HepG2 (cell line): Measurements from ENCODE around the gene ATOSB. TPM values are rescaled to one million over a fixed set of nuclear protein-coding genes. Genes with fewer than 3 reads are reported as not detected.

ENCODE experiments used
- CHD2 ChIP-seq: IDR thresholded peaks from 2 replicates; pipeline ENCODE4 v1.6.1; 2011; ENCODE audit warnings: low read depth, low read length, improper control_type of control experiment
- HCFC1 ChIP-seq: fragments of 150-350 bp; IDR thresholded peaks from 2 replicates; pipeline ENCODE4 v1.6.1; 2014; ENCODE audit warnings: low read depth, low read length
- HMGA1 ChIP-seq: sonication (generic); formaldehyde crosslinking; conservative IDR thresholded peaks from 2 replicates; pipeline ENCODE4 v1.4.0; 2020; ENCODE audit warnings: missing genetic modification reagents
- MBNL3 ChIP-seq: fragments of 250-450 bp; sonication (Bioruptor Pico); conservative IDR thresholded peaks from 2 replicates; pipeline ENCODE4 v1.8.0; 2022; ENCODE audit warnings: mild to moderate bottlenecking, inconsistent platforms
- RNF2 ChIP-seq: fragments of 450-650 bp; conservative IDR thresholded peaks from 2 replicates; pipeline ENCODE4 v1.6.1; 2016; ENCODE audit warnings: low read depth
- STAT5B ChIP-seq: sonication (generic); formaldehyde crosslinking; IDR thresholded peaks from 2 replicates; pipeline ENCODE4 v1.4.0; 2020; ENCODE audit warnings: missing genetic modification reagents
- TCF7 ChIP-seq: sonication (generic); IDR thresholded peaks from 2 replicates; pipeline ENCODE4 v1.6.1; 2016; ENCODE audit warnings: antibody characterized with exemption, low read depth
- TRIM24 ChIP-seq: sonication (generic); formaldehyde crosslinking; IDR thresholded peaks from 2 replicates; pipeline ENCODE4 v1.8.0; 2022; ENCODE audit warnings: mild to moderate bottlenecking, missing genetic modification reagents
- ZEB1 ChIP-seq: IDR thresholded peaks from 2 replicates; pipeline ENCODE4 v1.6.1; 2012; ENCODE audit warnings: mild to moderate bottlenecking, low read depth, inconsistent platforms; ENCODE audit not compliant: insufficient replicate concordance
- ZNF44 ChIP-seq: sonication (generic); formaldehyde crosslinking; IDR thresholded peaks from 2 replicates; pipeline ENCODE4 v1.5.1; 2020; ENCODE audit warnings: mild to moderate bottlenecking, missing genetic modification reagents
- ZNF670 ChIP-seq: sonication (generic); formaldehyde crosslinking; IDR thresholded peaks from 2 replicates; pipeline ENCODE4 v1.8.0; 2022; ENCODE audit warnings: mild to moderate bottlenecking, missing genetic modification reagents, borderline replicate concordance
- ZNF672 ChIP-seq: sonication (generic); formaldehyde crosslinking; IDR thresholded peaks from 2 replicates; pipeline ENCODE4 v1.8.1; 2022; ENCODE audit warnings: missing genetic modification reagents
- ZNF678 ChIP-seq: sonication (generic); formaldehyde crosslinking; IDR thresholded peaks from 2 replicates; pipeline ENCODE4 v1.4.0; 2020; ENCODE audit warnings: mild to moderate bottlenecking, missing genetic modification reagents
- ZNF772 ChIP-seq: sonication (generic); formaldehyde crosslinking; IDR thresholded peaks from 2 replicates; pipeline ENCODE4 v1.5.0; 2020; ENCODE audit warnings: mild to moderate bottlenecking, missing genetic modification reagents
- ZNF839 ChIP-seq: sonication (generic); formaldehyde crosslinking; IDR thresholded peaks from 2 replicates; pipeline ENCODE4 v1.4.0; 2020; ENCODE audit warnings: missing genetic modification reagents, mild to moderate bottlenecking, borderline replicate concordance
- ZSCAN20 ChIP-seq: sonication (generic); formaldehyde crosslinking; IDR thresholded peaks from 2 replicates; pipeline ENCODE4 v1.4.0; 2020; ENCODE audit warnings: missing genetic modification reagents, mild to moderate bottlenecking, borderline replicate concordance
- polyA plus RNA-seq, 8 experiments: library from polyadenylated mRNA; depleted of rRNA in 3 of 8; stranded (reverse) in 7 of 8; unstranded in 1 of 8; fragments of >200 nt; fragmentation: Illumina TruSeq in 4 of 8; extraction: Trizol in 4 of 8; gene quantifications; 2 replicates each; pipeline versions ENCODE4 v1.2.1 to v1.2.3, GENCODE V29; 2011 to 2016; ENCODE audit warnings: low read depth in 4 of 8, missing spikeins in 1 of 8, mixed read lengths in 1 of 8; ENCODE audit not compliant: insufficient read depth in 1 of 8
- total RNA-seq, 5 experiments: library from RNA; depleted of rRNA; stranded (reverse); fragments of >200 nt; fragmentation: Illumina TruSeq; extraction: Trizol; gene quantifications; 2 replicates each; pipeline ENCODE4 v1.2.3, GENCODE V29; 2016; ENCODE audit warnings: low read depth in 1 of 5
- TF ChIP-seq, protein P1 (sequence below): sonication (generic); formaldehyde crosslinking; IDR thresholded peaks from 2 replicates; pipeline ENCODE4 v1.5.0; 2020; ENCODE audit warnings: missing genetic modification reagents, mild to moderate bottlenecking, borderline replicate concordance
- TF ChIP-seq, protein P2 (sequence below): sonication (generic); formaldehyde crosslinking; IDR thresholded peaks from 2 replicates; pipeline ENCODE4 v1.4.0; 2020; ENCODE audit warnings: missing genetic modification reagents
- TF ChIP-seq, protein P3 (sequence below): sonication (generic); formaldehyde crosslinking; IDR thresholded peaks from 2 replicates; pipeline ENCODE4 v1.4.0; 2020; ENCODE audit warnings: mild to moderate bottlenecking, missing genetic modification reagents
- TF ChIP-seq, protein P4 (sequence below): sonication (generic); formaldehyde crosslinking; IDR thresholded peaks from 2 replicates; pipeline ENCODE4 v1.5.0; 2020; ENCODE audit warnings: mild to moderate bottlenecking, missing genetic modification reagents
- TF ChIP-seq, protein P5 (sequence below): sonication (generic); formaldehyde crosslinking; IDR thresholded peaks from 2 replicates; pipeline ENCODE4 v1.5.0; 2020; ENCODE audit warnings: missing genetic modification reagents

ATOSB gene
- total and polyA plus RNA-seq, 2 of the 13 experiments (the other 11 are each of a cell fraction or from before 2014, with no cell fraction given): 1.9 to 6.4 TPM

DNA sequence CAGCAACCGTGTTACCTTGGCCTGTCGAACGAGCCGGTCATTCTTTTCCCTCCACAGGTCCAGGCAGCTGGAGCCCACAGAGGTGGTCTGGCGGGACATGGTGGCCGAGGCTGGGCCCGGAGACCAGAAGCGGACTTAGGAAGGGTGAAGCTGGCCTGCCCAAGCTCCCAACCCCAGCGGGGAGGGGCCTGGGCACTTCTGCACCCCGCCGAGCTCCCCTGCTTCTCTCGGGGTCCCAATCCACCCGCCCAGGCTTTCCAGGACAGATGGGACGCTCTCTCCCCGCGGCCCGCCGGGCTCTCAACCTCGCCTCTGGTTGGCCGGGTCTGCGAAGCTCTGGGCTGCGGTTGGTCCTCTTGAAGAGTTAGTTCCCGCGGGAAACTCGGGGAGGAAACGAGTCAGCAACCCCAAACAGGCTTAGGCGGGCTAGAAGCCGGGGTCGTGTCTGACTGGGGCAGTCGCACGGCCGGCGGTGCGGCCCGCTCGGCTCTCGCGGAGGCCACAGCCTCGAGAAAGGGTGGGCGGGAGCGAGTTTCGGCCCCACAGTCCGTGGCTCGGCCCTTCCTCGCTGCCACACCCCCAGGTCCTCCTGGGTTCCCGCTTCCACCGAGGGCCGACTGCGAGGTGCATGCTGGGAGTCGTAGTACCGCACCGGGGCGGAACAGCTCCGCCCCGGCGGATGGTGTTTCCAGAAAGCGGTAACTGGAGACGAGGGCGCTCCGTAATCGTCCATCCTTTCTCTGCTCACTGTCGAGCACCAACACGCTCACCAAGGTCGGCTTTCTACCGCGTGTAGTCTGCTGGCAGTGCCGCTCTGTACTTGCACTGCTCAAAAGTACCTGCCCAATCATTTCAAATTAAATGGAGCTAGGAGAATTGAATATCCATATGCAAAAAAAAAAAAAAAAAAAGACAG is 36.0 kb downstream of the ATOSB start, which contains the start of gene FANCG (continued):
- peak; percentile 32; the same call in 1 of the 2 replicates for TF ChIP-seq ZSCAN20 (CRISPR knock-in tag)
- TF ChIP-seq, protein P1, sequence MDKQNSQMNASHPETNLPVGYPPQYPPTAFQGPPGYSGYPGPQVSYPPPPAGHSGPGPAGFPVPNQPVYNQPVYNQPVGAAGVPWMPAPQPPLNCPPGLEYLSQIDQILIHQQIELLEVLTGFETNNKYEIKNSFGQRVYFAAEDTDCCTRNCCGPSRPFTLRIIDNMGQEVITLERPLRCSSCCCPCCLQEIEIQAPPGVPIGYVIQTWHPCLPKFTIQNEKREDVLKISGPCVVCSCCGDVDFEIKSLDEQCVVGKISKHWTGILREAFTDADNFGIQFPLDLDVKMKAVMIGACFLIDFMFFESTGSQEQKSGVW: no peak
- no peak for TF ChIP-seq CHD2
- no peak for TF ChIP-seq ZNF672 (CRISPR knock-in tag)
- TF ChIP-seq ZNF678 (CRISPR knock-in tag): no peak
- TF ChIP-seq RNF2: peak; percentile 81; the same call in 1 of the 2 replicates
- no peak for TF ChIP-seq HMGA1 (CRISPR knock-in tag)
- no peak for TF ChIP-seq ZNF670 (CRISPR knock-in tag)
- TF ChIP-seq ZNF44 (CRISPR knock-in tag): no peak
- TF ChIP-seq STAT5B (CRISPR knock-in tag): peak; percentile 59; the same call in 1 of the 2 replicates
- TF ChIP-seq TCF7: no peak
- TF ChIP-seq MBNL3 (CRISPR knock-in tag): no peak
- TF ChIP-seq ZNF839: no peak
- TF ChIP-seq, protein P2, sequence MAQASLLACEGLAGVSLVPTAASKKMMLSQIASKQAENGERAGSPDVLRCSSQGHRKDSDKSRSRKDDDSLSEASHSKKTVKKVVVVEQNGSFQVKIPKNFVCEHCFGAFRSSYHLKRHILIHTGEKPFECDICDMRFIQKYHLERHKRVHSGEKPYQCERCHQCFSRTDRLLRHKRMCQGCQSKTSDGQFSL: no peak
- TF ChIP-seq, protein P3, sequence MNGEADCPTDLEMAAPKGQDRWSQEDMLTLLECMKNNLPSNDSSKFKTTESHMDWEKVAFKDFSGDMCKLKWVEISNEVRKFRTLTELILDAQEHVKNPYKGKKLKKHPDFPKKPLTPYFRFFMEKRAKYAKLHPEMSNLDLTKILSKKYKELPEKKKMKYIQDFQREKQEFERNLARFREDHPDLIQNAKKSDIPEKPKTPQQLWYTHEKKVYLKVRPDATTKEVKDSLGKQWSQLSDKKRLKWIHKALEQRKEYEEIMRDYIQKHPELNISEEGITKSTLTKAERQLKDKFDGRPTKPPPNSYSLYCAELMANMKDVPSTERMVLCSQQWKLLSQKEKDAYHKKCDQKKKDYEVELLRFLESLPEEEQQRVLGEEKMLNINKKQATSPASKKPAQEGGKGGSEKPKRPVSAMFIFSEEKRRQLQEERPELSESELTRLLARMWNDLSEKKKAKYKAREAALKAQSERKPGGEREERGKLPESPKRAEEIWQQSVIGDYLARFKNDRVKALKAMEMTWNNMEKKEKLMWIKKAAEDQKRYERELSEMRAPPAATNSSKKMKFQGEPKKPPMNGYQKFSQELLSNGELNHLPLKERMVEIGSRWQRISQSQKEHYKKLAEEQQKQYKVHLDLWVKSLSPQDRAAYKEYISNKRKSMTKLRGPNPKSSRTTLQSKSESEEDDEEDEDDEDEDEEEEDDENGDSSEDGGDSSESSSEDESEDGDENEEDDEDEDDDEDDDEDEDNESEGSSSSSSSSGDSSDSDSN (CRISPR knock-in tag): peak; percentile 53
- no peak; the same call in 1 of the 2 replicates for TF ChIP-seq ZNF772 (CRISPR knock-in tag)
- TF ChIP-seq, protein P4, sequence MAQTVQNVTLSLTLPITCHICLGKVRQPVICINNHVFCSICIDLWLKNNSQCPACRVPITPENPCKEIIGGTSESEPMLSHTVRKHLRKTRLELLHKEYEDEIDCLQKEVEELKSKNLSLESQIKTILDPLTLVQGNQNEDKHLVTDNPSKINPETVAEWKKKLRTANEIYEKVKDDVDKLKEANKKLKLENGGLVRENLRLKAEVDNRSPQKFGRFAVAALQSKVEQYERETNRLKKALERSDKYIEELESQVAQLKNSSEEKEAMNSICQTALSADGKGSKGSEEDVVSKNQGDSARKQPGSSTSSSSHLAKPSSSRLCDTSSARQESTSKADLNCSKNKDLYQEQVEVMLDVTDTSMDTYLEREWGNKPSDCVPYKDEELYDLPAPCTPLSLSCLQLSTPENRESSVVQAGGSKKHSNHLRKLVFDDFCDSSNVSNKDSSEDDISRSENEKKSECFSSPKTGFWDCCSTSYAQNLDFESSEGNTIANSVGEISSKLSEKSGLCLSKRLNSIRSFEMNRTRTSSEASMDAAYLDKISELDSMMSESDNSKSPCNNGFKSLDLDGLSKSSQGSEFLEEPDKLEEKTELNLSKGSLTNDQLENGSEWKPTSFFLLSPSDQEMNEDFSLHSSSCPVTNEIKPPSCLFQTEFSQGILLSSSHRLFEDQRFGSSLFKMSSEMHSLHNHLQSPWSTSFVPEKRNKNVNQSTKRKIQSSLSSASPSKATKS (CRISPR knock-in tag): no peak
- TF ChIP-seq, protein P5, sequence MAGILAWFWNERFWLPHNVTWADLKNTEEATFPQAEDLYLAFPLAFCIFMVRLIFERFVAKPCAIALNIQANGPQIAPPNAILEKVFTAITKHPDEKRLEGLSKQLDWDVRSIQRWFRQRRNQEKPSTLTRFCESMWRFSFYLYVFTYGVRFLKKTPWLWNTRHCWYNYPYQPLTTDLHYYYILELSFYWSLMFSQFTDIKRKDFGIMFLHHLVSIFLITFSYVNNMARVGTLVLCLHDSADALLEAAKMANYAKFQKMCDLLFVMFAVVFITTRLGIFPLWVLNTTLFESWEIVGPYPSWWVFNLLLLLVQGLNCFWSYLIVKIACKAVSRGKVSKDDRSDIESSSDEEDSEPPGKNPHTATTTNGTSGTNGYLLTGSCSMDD (CRISPR knock-in tag): no peak
- peak; percentile 77 for TF ChIP-seq HCFC1
- TF ChIP-seq ZEB1: no peak
- TF ChIP-seq TRIM24: no peak
